ENCODE data around the gene PRODH2. TPM values are rescaled to one million over a fixed set of nuclear protein-coding genes. Genes with fewer than 3 reads are reported as not detected.

The PRODH2 gene
- total RNA-seq, 2 donors from 2014 or later = not detected

GRCh38 chr19:35830986-35831385 lies 18.3 kb upstream of the PRODH2 start:
- ATAC-seq = no peak
- no peaks in the 10 kb centered on the region for H3K9me3 ChIP-seq (ENCODE audit: control insufficient read depth, low read length, poor library complexity, severe bottlenecking)
- DNase-seq = no peak
- no peaks in the 10 kb centered on the region for H3K4me1 Mint-ChIP-seq
- H3K4me3 Mint-ChIP-seq = no peak overlapping the region
- H3K36me3 Mint-ChIP-seq (ENCODE audit: low read depth) = peaks cover 3% of the 10 kb centered on the region
- H3K27ac Mint-ChIP-seq = no peak overlapping the region
- peaks cover 33% of the 10 kb centered on the region for H3K27me3 Mint-ChIP-seq

GRCh38 chr19:35828692-35829301 lies 16.2 kb upstream of the PRODH2 start:
- H3K4me1 Mint-ChIP-seq = no peaks in the 10 kb centered on the region
- DNase-seq (peak in 1 of 3 donors; percentile 29), ATAC-seq (peak; percentile 56)
- H3K36me3 Mint-ChIP-seq (ENCODE audit: low read depth) = peaks cover 3% of the 10 kb centered on the region
- H3K9me3 ChIP-seq (ENCODE audit: control insufficient read depth, low read length, poor library complexity, severe bottlenecking) = no peaks in the 10 kb centered on the region
- H3K27me3 Mint-ChIP-seq = peaks cover 34% of the 10 kb centered on the region
- H3K4me3 Mint-ChIP-seq = no peak overlapping the region
- H3K27ac Mint-ChIP-seq = no peak overlapping the region

GRCh38 chr19:35824150-35824549 lies 11.5 kb upstream of the PRODH2 start:
- Mint-ChIP-seq H3K4me1 (no peaks in the 10 kb centered on the region), H3K4me3 (no peak overlapping the region), H3K36me3 (ENCODE audit: low read depth) (no peaks in the 10 kb centered on the region), H3K27ac (no peak overlapping the region), H3K27me3 (peaks cover 26% of the 10 kb centered on the region)
- no peak for DNase-seq
- no peaks in the 10 kb centered on the region for H3K9me3 ChIP-seq (ENCODE audit: control insufficient read depth, low read length, poor library complexity, severe bottlenecking)
- ATAC-seq = no peak

GRCh38 chr19:35822579-35822978 lies 9.9 kb upstream of the PRODH2 start:
- H3K4me3 Mint-ChIP-seq = no peak overlapping the region
- no peak for ATAC-seq
- DNase-seq = no peak
- no peaks in the 10 kb centered on the region for H3K9me3 ChIP-seq (ENCODE audit: control insufficient read depth, low read length, poor library complexity, severe bottlenecking)
- H3K27me3 Mint-ChIP-seq = peaks cover 33% of the 10 kb centered on the region
- H3K36me3 Mint-ChIP-seq (ENCODE audit: low read depth) = peaks cover 3% of the 10 kb centered on the region
- peaks cover 2% of the 10 kb centered on the region for H3K4me1 Mint-ChIP-seq
- no peak overlapping the region for H3K27ac Mint-ChIP-seq

GRCh38 chr19:35818445-35818844 lies 5.8 kb upstream of the PRODH2 start:
- no peak for DNase-seq
- Mint-ChIP-seq H3K4me3 (no peak overlapping the region), H3K36me3 (ENCODE audit: low read depth) (peaks cover 3% of the 10 kb centered on the region), H3K27me3 (peaks cover 29% of the 10 kb centered on the region), H3K4me1 (peaks cover 2% of the 10 kb centered on the region), H3K27ac (no peak overlapping the region)
- no peaks in the 10 kb centered on the region for H3K9me3 ChIP-seq (ENCODE audit: control insufficient read depth, low read length, poor library complexity, severe bottlenecking)
- ATAC-seq = no peak

- H3K36me3 Mint-ChIP-seq (ENCODE audit: low read depth) = peaks cover 3% of the 10 kb centered on the region
- H3K4me1 Mint-ChIP-seq = peaks cover 2% of the 10 kb centered on the region
- peak overlapping the region; percentile 60 for H3K27ac Mint-ChIP-seq
- ATAC-seq (no peak), DNase-seq (no peak)
- H3K4me3 Mint-ChIP-seq = no peak overlapping the region
- H3K27me3 Mint-ChIP-seq = peaks cover 33% of the 10 kb centered on the region
- H3K9me3 ChIP-seq (ENCODE audit: control insufficient read depth, low read length, poor library complexity, severe bottlenecking) = no peaks in the 10 kb centered on the region
Measured at GRCh38 chr19:35816846-35817245, 4.2 kb upstream of the PRODH2 start.

GRCh38 chr19:35816262-35816661 lies 3.6 kb upstream of the PRODH2 start:
- peaks cover 3% of the 10 kb centered on the region for H3K36me3 Mint-ChIP-seq (ENCODE audit: low read depth)
- peak overlapping the region; percentile 45 for H3K4me3 Mint-ChIP-seq
- DNase-seq = no peak
- H3K9me3 ChIP-seq (ENCODE audit: control insufficient read depth, low read length, poor library complexity, severe bottlenecking) = no peaks in the 10 kb centered on the region
- ATAC-seq = no peak
- peaks cover 2% of the 10 kb centered on the region for H3K4me1 Mint-ChIP-seq
- H3K27me3 Mint-ChIP-seq = peaks cover 36% of the 10 kb centered on the region
- peak overlapping the region; percentile 60 for H3K27ac Mint-ChIP-seq

- Mint-ChIP-seq H3K27ac (no peak overlapping the region), H3K4me1 (peaks cover 2% of the 10 kb centered on the region), H3K27me3 (peaks cover 43% of the 10 kb centered on the region), H3K4me3 (no peak overlapping the region), H3K36me3 (ENCODE audit: low read depth) (peaks cover under 1% of the 10 kb centered on the region)
- ATAC-seq (no peak), DNase-seq (no peak)
- no peaks in the 10 kb centered on the region for H3K9me3 ChIP-seq (ENCODE audit: control insufficient read depth, low read length, poor library complexity, severe bottlenecking)
Measured at GRCh38 chr19:35813043-35813890, 622 bp upstream of the PRODH2 start.

- Mint-ChIP-seq H3K4me1 (peaks cover 2% of the 10 kb centered on the region), H3K27me3 (peaks cover 43% of the 10 kb centered on the region), H3K4me3 (no peak overlapping the region), H3K27ac (no peak overlapping the region), H3K36me3 (ENCODE audit: low read depth) (no peaks in the 10 kb centered on the region)
- ATAC-seq = no peak
- DNase-seq = no peak
- H3K9me3 ChIP-seq (ENCODE audit: control insufficient read depth, low read length, poor library complexity, severe bottlenecking) = no peaks in the 10 kb centered on the region
Measured at GRCh38 chr19:35811317-35812219, 1.1 kb downstream of the PRODH2 start.

GRCh38 chr19:35807633-35808032 lies 5.0 kb downstream of the PRODH2 start:
- Mint-ChIP-seq H3K4me3 (no peak overlapping the region), H3K4me1 (peaks cover 13% of the 10 kb centered on the region), H3K27me3 (peaks cover 28% of the 10 kb centered on the region), H3K27ac (peak overlapping the region; percentile 51), H3K36me3 (ENCODE audit: low read depth) (no peaks in the 10 kb centered on the region)
- DNase-seq (no peak), ATAC-seq (no peak)
- no peaks in the 10 kb centered on the region for H3K9me3 ChIP-seq (ENCODE audit: control insufficient read depth, low read length, poor library complexity, severe bottlenecking)

GRCh38 chr19:35806597-35806996 lies 6.0 kb downstream of the PRODH2 start:
- Mint-ChIP-seq H3K4me1 (peaks cover 13% of the 10 kb centered on the region), H3K27me3 (peaks cover 17% of the 10 kb centered on the region), H3K36me3 (ENCODE audit: low read depth) (no peaks in the 10 kb centered on the region), H3K27ac (no peak overlapping the region), H3K4me3 (no peak overlapping the region)
- ATAC-seq (no peak), DNase-seq (no peak)
- no peaks in the 10 kb centered on the region for H3K9me3 ChIP-seq (ENCODE audit: control insufficient read depth, low read length, poor library complexity, severe bottlenecking)

- peaks cover 12% of the 10 kb centered on the region for H3K27me3 Mint-ChIP-seq
- no peak for DNase-seq
- peaks cover 13% of the 10 kb centered on the region for H3K4me1 Mint-ChIP-seq
- no peaks in the 10 kb centered on the region for H3K9me3 ChIP-seq (ENCODE audit: control insufficient read depth, low read length, poor library complexity, severe bottlenecking)
- no peak for ATAC-seq
- H3K4me3 Mint-ChIP-seq = no peak overlapping the region
- H3K36me3 Mint-ChIP-seq (ENCODE audit: low read depth) = no peaks in the 10 kb centered on the region
- no peak overlapping the region for H3K27ac Mint-ChIP-seq
Measured at GRCh38 chr19:35805526-35806102, 7.0 kb downstream of the PRODH2 start.

GRCh38 chr19:35801828-35802227 lies 10.8 kb downstream of the PRODH2 start:
- DNase-seq = no peak
- Mint-ChIP-seq H3K4me3 (no peak overlapping the region), H3K27ac (no peak overlapping the region), H3K36me3 (ENCODE audit: low read depth) (no peaks in the 10 kb centered on the region), H3K4me1 (peaks cover 18% of the 10 kb centered on the region), H3K27me3 (peaks cover 17% of the 10 kb centered on the region)
- H3K9me3 ChIP-seq (ENCODE audit: control insufficient read depth, low read length, poor library complexity, severe bottlenecking) = no peaks in the 10 kb centered on the region
- ATAC-seq = no peak
